CD4-positive, alpha-beta T cell treated with Interleukin-17A for 4 hours (primary cell): ENCODE results near the gene EIF4G3.
A peak's percentile ranks its signal among the peaks of the same experiment; 100 is the strongest.
"Not testable (repeated sequence)": the region's sequence is repeated elsewhere in the genome, so short reads cannot be mapped to it uniquely, and the experiment has no call there.

Source experiments
- DNase-seq: peaks from one replicate; pipeline ENCODE4 v3.0.0-alpha.2; 2020; ENCODE audit warnings: mixed read lengths

The EIF4G3 gene

GRCh38 chr1:21024136-21024896, 152.4 kb downstream of the EIF4G3 start:
- not testable (repeated sequence) for DNase-seq

- peak; percentile 52 for DNase-seq
These were observed 154.2 kb downstream of the EIF4G3 start for GRCh38 chr1:21022279-21023040.

GRCh38 chr1:21021311-21021710, 155.4 kb downstream of the EIF4G3 start:
- DNase-seq = no peak

- DNase-seq = no peak
These were observed 156.5 kb downstream of the EIF4G3 start for GRCh38 chr1:21020151-21020550.

- DNase-seq = no peak
These were observed 158.0 kb downstream of the EIF4G3 start for GRCh38 chr1:21018673-21019072.

GRCh38 chr1:21013510-21013909, 163.2 kb downstream of the EIF4G3 start:
- DNase-seq = no peak

- no peak for DNase-seq
These were observed 163.8 kb downstream of the EIF4G3 start for GRCh38 chr1:21012937-21013336.

- DNase-seq = no peak
These were observed 168.8 kb downstream of the EIF4G3 start for GRCh38 chr1:21007876-21008275.

- DNase-seq = no peak
These were observed 171.0 kb downstream of the EIF4G3 start for GRCh38 chr1:21005466-21006239.

- DNase-seq = no peak
These were observed 173.2 kb downstream of the EIF4G3 start for GRCh38 chr1:21003281-21004045.

GRCh38 chr1:21001042-21001441, 175.7 kb downstream of the EIF4G3 start:
- DNase-seq = no peak

GRCh38 chr1:21000245-21000594, 176.5 kb downstream of the EIF4G3 start:
- no peak for DNase-seq

- no peak for DNase-seq
These were observed 177.0 kb downstream of the EIF4G3 start for GRCh38 chr1:20999525-21000244.

- no peak for DNase-seq
These were observed 177.9 kb downstream of the EIF4G3 start for GRCh38 chr1:20998826-20999225.

GRCh38 chr1:20997602-20998224, 179.0 kb downstream of the EIF4G3 start:
- no peak for DNase-seq

- DNase-seq = no peak
These were observed 180.1 kb downstream of the EIF4G3 start for GRCh38 chr1:20996554-20996953.

- DNase-seq = no peak
These were observed 182.8 kb downstream of the EIF4G3 start for GRCh38 chr1:20993716-20994575.

GRCh38 chr1:20992322-20993056, 184.2 kb downstream of the EIF4G3 start:
- no peak for DNase-seq

GRCh38 chr1:20988943-20989342, 187.8 kb downstream of the EIF4G3 start:
- DNase-seq = no peak
